ENCODE results near the gene SLC17A8.
"Not testable (repeated sequence)": the region's sequence is repeated elsewhere in the genome, so short reads cannot be mapped to it uniquely, and the experiment has no call there.

The SLC17A8 gene

GRCh38 chr12:100427078-100427477, 70.2 kb downstream of the SLC17A8 start:
- no peak for DNase-seq (ENCODE audit: low spot score)

DNA sequence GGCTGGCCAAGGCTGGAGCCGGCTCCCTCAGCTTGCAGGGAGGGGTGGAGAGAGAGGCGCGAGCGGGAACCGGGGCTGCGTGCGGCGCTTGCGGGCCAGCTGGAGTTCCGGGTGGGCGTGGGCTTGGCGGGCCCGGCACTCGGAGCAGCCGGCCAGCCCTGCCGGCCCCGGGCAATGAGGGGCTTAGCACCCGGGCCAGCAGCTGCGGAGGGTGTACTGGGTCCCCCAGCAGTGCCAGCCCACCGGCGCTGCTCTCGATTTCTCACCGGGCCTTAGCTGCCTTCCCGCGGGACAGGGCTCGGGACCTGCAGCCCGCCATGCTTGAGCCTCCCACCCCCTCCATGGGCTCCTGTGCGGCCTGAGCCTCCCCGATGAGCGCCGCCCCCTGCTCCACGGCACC, 73.4 kb downstream of the SLC17A8 start:
- not testable (repeated sequence) for DNase-seq (ENCODE audit: low spot score)

DNA sequence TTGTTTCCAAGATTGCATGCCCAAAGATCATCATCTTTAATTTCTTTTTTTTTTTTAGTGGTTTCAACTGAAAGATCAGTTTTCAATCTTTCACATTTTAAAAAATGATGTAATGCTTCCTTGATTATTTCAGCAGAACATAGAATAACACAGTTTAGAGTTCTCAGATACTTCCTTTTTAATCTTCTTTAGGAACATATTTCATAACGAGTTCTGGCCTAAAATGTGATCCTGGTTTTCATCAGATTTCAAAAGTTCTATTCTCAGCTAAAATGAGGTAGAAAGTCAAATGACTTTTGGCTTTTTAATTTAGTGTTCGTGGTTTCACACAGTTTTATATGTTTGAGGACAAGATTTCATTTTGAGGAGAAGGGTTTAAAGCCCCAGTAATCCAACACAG, 76.8 kb downstream of the SLC17A8 start:
- no peak for DNase-seq (ENCODE audit: low spot score)

DNA sequence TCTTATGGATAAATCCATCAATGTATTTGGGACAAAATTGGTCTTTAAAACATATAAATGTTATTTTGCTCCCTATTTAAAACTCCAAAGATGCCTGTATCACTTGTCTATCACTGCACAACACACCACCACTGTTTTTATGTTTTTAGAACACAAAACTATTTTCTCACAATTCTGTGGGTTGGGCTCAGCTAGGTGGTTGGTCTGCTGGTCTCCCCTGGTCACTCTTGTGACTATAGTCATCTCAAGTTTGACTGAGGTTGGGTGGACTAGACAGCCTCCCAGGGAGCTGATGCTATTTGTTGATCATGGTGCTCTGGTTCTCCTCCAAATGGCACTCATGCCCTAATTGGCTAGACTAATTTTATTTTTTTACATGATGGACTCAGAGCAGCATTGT, 77.3 kb downstream of the SLC17A8 start:
- DNase-seq (ENCODE audit: low spot score), result no peak

- no peak for DNase-seq (ENCODE audit: low spot score)
These were observed 79.1 kb downstream of the SLC17A8 start for GRCh38 chr12:100435957-100436356.

GRCh38 chr12:100437038-100437841, 80.4 kb downstream of the SLC17A8 start:
- no peak for DNase-seq (ENCODE audit: low spot score)

DNA sequence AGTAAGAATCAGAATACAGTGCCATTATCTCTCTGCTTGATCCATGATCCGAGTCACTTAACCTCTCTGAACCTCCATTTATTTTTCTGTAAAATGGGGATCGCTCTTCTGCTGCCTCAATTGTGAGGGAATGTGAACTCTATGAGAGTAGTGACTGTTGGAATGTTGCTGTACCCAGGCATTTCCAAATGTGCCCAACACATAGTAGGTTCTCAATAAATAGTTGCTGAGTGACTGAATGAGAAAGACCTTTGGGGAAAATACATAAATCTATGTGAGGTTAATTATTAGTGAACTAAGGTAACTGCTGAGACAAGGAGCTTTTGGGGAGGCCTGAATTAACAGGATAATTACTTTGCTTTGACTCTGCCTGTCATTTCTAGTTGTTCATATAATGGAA, 82.9 kb downstream of the SLC17A8 start:
- no peak for DNase-seq (ENCODE audit: low spot score)

- DNase-seq (ENCODE audit: low spot score), result no peak
These were observed 85.5 kb downstream of the SLC17A8 start for GRCh38 chr12:100442403-100442802.

DNA sequence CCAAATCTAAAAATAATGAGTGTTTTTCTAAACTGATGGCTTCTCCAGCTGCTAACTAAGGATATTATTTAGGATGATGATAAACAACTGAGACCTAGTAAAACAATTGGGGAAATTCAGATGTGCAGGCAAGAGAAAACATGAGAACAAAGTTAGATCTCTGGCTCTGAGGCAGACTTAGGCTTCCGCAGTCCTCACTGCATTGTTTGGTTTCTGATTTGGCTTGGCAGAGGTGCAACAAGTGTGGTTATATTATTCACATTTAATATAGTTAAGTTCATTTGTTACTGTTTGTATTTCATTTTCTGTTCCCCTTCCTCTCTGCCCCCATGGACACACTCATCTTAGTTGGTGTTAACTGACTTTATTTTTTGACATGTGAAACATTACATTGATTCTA, 86.6 kb downstream of the SLC17A8 start:
- no peak for DNase-seq (ENCODE audit: low spot score)

DNA sequence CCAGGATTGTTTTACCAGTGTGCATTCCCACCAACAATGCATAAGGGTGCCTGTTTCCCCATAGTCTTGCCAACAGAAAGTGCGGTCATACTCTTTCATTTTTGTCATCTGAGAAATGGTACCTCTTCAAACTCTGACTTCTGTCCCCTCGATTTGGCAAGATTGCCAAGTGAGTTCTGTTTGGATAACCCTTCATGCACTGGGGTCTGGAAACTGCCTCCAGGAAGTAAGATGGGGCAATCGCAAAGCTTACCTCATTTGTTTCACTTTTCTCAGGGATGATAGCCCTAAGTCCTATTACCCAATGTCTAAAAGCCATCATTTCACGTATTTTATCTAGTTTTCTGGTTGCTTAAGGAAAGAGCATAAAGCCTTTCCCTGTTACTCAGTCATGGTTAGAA, 88.2 kb downstream of the SLC17A8 start:
- DNase-seq (ENCODE audit: low spot score), result no peak

GRCh38 chr12:100447381-100447780, 90.5 kb downstream of the SLC17A8 start:
- DNase-seq (ENCODE audit: low spot score), result no peak

DNA sequence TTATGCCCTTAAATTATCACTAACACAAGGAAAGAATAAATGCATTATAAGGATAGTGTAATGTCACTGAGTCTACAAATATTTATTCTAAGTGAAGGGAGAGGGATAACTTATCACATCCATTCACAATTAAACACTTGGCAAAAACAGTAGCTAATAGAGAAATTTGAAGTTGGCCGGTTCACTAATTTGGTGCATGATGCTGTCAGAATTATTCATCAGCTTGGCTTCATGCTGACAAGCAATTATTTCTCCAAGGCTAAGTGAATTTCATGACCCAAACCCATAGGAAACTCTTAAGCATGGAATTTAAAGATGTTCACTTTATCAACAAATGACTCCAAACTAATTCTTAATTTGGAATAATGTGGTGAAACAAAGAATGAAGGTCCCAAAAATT, 91.8 kb downstream of the SLC17A8 start:
- DNase-seq (ENCODE audit: low spot score), result no peak

DNA sequence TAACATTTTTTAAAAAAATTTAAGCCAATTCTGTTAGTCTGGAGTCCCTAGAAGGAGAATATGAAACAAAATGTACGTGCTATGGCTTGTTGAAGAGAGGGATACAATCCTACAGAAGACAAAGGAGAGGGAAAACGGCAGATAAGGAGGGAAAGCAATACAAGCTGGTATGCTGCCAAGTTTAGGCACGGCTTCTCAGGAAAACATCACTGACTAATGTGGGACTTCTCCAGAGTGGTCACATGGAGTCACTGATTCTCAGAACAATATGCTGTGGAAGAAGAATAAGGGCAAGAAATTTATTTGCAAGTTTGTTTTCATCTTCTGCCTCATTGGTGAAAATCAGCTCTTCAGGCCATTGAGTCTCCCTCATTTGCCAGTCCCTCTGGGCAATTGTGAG, 93.9 kb downstream of the SLC17A8 start:
- no peak for DNase-seq (ENCODE audit: low spot score)

DNA sequence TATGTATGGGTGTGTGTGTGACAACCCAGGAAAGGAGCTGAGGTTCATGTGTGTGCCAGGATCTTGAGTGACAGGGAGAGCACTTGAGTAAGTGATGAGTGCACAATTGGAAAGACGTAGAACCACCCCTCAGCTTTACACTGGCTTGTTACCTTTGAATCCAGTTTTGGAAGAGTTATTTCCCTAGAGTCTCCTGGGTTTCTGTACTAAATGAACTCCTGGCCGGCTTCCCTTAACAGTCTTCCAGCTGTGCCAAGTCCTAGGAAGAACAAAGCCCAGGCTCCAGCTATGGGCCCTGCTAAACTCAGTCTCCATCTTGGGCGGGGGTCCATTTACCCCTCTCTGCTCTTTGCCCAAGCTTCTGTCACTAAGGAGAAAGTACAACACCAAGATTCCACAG, 97.1 kb downstream of the SLC17A8 start:
- DNase-seq (ENCODE audit: low spot score), result no peak

GRCh38 chr12:100455896-100456295, 99.0 kb downstream of the SLC17A8 start:
- DNase-seq (ENCODE audit: low spot score), result no peak

DNA sequence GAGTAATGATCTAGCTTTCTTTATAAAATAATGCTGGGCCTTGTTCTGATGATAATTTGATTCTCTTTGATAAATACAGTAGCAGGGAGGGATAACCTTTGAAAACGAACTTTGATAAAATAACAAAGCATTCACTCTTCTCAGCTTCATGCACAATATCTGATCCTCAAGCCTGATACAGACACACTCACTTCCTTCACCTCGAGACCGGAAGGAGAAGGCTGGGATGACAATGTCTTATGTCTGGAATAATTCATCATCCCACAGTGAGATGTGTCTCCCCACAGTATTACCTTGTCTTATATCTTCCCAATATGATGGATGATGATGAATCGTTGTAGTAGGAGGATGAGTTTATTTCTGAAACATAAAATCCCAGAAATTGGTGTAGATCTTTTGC, 101.3 kb downstream of the SLC17A8 start:
- peak; percentile 8 for DNase-seq (ENCODE audit: low spot score)

DNA sequence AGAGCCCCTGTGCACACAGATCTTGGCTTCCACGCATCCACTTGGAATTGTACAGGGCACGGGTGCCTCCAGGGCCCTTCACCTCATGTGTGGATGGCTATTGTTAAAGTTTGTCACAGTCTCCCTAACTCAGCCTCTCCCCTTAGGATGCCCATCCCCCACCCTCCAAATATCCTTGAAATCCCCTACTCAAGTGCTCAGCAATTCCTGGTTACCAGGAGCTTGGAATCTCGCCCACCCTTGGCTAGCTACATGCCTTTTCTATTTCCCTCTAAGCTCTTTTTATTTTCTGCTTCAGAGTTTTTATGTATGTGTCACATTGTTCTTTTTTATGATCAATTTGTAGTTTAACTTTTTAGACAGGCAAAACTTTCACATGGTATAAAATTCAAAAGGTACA, 103.8 kb downstream of the SLC17A8 start:
- no peak for DNase-seq (ENCODE audit: low spot score)

DNA sequence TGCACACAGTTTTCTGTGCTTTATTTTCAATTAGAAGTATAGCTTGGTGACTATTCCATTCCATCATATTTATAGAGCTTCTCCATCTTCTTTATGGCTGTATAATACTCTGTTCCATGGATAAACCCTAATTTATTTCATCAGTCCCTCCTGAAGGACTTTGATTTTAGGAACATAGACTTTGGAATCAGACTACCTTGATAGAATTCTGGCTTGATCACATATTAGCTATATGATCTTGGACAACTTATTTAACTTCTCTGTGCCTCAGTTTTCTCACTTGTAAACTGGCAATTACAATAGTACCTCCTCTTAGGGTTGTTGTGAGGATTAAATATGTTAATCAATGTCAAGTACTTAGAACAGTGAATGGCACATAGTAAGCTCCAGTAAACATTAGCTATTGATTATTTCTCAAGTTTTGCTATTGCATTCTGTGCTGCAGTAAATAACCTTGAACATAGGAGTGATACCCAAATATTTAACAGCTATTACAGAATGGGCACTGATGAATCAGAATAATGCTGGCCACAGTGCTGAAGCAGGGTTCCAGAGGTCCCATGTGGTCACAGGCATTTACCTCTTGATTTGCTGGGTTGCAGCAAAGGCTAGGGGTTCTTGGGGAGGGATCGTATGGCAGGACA, 104.6 kb downstream of the SLC17A8 start:
- no peak for DNase-seq (ENCODE audit: low spot score)

- DNase-seq (ENCODE audit: low spot score), result no peak
These were observed 106.8 kb downstream of the SLC17A8 start for GRCh38 chr12:100463661-100464060.

GRCh38 chr12:100464529-100464928, 107.7 kb downstream of the SLC17A8 start:
- no peak for DNase-seq (ENCODE audit: low spot score)

DNA sequence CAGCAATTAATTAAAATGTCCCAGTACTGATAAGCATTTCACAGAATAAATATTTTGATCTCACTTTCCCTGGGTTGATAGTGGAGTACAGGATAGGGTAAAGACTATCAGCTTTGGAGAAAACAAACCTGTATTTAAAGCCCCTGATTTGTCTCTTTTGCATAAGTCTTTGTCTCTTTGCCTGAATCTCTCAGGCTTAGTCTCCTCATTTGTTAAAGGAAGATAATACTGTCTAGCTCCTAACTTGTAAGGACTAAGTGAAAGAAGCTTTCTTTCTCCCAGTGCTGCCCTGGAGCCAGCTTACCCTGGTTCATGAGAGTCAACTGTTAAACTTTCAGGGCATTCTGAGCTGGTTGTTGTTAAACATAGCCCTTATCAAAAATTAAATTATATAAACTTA, 111.3 kb downstream of the SLC17A8 start:
- no peak for DNase-seq (ENCODE audit: low spot score)

Measured in putamen (tissue), 1 donor.